Peyer's patch (tissue), 4 donors: ENCODE data around the gene SLIT2.

Experiments used
- CTCF ChIP-seq, 6 experiments: fragments of 450-650 bp in 4 of 6; fragments of 200-600 bp in 2 of 6; sonication (generic) in 1 of 6; IDR thresholded peaks; one replicate each; pipeline ENCODE4 v1.5.1; 2017 to 2019; ENCODE audit warnings: antibody characterized with exemption in 6 of 6, mild to moderate bottlenecking in 3 of 6, moderate library complexity in 1 of 6
- POLR2A ChIP-seq, 2 donors: fragments of 450-650 bp; IDR thresholded peaks; one replicate each; pipeline ENCODE4 v1.5.1; 2017; ENCODE audit warnings: antibody characterized with exemption in 2 of 2, mild to moderate bottlenecking in 2 of 2, moderate library complexity in 2 of 2

DNA sequence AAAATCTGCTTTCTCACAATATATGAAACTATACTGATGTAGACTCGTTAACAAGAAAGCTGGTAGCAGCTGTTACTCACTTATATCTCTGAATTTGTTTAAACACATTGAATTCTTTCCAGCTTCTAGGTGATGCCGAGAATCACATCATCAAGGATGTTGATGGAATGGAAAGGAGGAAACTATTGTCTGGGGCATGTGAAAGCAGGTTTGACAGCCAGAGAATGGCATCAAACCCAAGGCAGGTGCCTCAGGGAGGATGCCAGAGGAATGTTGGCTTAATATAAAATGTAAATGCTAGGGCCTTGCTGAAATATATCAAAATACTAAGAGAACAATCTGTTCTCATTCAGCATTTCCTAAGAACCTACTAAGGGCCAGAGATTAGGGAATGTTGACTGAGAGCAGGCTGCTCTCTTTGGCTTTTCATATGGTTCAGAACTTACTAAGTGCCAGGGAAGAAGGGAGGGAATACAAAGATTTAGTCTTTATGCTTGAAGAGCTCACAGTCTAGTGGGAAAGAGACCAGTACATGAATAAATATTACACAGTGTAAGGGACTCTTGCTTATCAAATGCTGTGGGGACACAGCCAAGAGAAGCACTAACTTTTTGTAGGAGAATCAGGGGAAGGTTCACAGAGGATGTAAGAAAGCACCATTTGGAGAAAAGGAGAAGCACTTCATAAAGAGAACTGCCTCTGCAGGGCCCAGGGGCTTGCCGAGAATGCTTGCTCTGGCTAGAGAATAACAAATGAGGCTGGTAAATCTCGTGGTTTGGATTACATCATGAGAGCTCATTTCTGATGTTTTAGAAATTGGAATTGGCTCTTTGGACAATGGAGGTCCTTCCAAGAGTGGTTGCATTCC, 14.7 kb downstream of the SLIT2 start:
- TF ChIP-seq CTCF (IDR thresholded peaks at IDR 0.05), result no peak
- TF ChIP-seq POLR2A (IDR thresholded peaks at IDR 0.05), result no peak
